Stimulated activated CD4-positive, alpha-beta T cell treated with anti-CD3 and anti-CD28 coated beads, TNF-alpha, amount 100 ng/mL, for 24 hours (primary cell): ENCODE data around the gene PIK3CG.

Experiments used
- DNase-seq, 3 experiments: peaks; one replicate each; pipeline ENCODE4 v3.0.0-alpha.2; 2020; ENCODE audit warnings: low read depth in 3 of 3

PIK3CG gene

DNA sequence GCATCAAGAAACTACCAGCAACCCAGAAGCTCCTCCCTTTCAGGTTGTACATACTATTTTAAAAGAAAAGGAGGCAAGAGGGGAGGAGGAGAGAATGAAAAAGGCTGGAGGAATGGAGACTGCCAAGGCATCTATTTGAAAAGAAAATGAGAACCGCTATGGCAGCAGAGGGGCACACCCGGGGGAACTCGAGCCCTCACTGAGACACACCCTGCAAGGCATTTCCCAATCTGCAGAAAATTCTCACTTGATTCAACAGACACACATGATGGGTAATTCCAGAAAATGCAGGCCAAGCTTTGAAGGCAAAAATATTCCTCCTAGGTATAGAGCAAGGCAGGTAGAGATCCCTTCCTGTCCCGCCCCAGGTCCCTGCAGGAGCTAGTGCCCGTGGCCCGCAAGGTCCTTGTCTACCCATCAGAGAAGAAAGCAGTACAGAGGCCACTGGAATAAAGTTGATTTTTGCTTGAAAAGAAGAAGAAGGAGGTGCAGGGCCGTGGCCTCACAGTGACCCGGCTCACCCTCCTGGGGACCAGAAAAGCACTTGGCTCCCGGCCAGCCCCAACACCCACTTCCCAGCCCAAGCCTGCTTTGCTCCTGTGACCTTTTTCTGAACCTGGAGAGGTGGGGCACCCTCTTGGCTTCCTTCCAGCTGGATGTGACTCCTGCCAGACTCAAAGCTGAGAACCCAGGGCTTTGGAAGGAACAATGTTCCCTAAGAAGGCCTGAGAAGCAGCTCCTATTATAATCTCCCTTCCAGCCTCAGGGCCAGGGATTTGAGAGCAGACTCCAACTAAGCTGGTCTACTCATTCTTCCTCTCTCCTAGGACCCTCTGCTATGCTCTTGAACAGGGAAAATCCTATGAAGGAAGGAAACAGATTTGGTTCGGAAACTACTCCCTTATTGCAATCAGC lies 6.2 kb upstream of the PIK3CG start:
- DNase-seq = no peak

DNA sequence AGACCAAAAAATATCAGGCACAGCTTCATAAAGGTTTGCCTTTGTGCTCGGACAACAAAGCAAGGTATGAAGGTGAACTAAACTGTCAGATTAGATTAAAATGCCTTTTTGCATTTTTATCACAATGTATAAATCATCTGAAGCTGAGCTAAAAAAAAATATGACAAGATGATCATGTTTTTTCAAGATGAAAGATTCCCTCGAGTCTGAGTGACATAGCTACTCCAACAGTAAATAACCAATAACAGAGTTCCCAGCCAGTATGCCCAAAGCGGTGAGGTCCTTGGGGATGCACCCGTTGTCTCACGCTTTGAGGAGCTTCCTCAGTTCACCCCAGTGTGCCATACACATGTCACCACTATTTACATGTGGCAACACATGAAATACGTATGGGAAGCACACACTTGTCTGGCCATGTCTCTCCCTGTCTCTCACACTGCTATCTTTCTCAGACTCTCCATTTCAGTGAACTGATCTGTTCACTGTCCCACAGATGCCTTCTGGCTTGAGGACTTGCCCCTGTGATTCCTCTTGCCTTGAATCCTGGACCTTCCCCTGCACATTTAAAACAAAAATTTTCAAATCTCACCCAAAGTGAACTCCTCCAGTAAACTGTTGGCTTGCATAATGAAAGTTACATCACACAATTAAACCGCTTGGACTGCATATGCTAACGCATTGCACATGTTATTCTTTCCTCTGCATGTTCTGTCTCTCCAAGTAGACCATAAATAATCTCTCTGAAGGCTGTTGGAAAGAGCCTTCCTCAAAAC lies 2.6 kb upstream of the PIK3CG start:
- no peak for DNase-seq

DNA sequence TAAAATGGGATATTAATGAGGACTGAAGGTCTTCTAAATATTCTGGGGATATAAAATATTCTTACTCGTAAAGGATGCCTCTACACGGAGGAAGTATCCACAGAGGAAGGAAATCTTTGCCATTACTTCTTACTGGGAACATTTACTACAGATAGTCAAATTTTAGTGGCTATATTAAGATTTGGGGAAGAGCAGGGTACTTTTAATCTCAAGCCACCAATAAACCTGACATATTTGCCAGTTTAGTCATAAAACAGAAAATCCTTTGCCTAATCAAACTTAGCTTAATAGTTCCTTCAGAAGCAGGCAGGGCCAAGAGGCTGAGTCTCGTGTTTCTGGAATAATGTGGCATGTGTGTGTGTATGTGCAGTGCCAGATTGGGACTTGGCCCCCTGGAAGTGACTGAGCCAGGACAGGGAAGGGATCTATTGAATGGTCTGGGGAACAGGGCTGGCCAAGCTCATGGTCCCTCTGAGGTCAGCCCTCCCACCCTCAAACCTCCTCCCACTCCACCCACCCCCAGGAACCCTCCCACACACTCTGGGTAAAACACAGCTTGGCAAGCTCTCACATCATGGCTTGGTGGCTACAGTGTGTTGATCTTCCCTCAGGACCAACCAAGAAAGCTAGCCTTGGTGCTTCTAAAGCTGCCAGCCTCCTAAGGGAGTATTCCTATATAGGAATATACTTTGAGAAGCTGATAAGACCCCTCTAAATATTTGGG lies 1.6 kb upstream of the PIK3CG start:
- no peak for DNase-seq

DNA sequence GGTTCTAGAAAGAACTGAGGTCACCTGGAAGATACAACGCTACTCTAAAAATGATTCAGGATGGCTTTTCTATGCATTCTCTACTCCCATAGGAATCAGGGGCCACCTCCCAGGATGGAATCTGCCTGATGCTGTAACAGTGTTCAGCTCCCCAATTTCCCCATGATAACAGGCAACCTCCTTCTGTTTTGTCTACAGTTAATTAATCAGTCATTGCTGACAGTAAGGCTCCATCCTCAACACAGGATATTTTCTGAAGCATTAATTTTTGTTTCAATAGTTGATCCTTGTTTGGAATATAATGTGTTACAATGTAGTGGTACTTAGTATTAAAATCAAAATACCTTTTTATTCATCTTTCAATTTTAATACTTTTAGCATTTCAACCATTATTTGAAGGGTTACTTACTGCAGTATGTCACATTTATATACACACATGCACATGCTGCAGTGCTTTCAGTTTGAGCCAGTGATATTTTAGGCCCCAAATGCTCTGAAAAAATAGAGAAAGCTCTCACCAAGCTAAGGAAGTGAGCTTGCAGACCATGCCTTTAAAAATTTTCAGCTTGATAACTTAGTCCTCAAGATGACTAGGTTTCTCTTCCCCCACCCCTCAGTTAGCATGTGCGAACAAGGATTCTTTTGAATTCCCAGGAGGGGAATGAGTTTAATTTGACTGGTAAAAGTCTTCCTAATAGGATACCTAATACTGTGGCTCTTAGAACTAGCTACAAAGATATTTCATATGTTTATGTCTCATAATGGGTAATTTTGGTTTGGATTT lies 592 bp upstream of the PIK3CG start:
- no peak for DNase-seq

DNA sequence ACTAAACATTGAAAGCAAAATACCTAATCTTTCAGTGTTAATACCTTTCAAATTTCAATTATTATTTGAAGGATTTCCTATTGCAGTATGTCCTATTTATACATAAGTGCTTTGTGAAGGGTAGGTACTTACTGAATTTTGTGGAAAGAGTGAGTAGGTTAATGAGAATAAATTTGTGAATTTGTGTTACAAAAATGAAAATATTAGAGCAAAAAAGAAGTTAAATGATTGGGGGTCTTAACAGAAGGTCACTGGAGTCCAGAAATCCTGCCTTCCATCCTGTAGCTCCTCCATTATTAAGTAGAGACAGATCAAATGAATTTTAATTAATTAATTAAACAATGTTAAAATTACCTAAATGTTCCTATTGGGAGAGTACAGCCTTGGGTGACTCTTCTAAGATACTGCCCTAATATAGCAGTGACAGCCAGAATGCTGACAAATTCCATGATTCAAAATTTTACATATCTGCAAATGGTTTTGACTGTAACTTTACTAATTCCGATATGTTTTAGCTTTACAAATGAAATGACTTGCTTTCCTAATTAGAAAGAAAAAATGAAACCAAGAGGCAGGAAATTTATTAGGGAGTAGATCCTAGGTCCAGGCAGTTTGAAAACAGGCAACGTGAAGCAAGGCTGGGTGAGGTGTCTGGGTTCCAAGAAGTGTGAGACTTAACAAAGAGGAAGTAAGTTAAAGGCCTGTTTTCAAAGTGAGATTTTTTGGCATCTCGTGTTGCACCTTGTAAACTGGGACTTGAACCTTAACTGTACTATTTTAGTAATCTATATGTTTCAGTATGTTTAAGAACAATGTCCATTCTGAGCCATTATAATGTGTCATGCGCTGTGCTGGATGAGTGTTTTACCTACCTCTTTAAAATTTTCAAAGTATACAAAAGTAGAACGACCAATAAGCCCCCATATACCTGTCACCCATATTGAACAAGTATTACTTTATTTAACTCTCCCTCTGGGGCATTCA lies 1.5 kb downstream of the PIK3CG start:
- DNase-seq = no peak

DNA sequence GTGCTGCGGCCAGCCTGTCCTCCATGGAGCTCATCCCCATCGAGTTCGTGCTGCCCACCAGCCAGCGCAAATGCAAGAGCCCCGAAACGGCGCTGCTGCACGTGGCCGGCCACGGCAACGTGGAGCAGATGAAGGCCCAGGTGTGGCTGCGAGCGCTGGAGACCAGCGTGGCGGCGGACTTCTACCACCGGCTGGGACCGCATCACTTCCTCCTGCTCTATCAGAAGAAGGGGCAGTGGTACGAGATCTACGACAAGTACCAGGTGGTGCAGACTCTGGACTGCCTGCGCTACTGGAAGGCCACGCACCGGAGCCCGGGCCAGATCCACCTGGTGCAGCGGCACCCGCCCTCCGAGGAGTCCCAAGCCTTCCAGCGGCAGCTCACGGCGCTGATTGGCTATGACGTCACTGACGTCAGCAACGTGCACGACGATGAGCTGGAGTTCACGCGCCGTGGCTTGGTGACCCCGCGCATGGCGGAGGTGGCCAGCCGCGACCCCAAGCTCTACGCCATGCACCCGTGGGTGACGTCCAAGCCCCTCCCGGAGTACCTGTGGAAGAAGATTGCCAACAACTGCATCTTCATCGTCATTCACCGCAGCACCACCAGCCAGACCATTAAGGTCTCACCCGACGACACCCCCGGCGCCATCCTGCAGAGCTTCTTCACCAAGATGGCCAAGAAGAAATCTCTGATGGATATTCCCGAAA lies 2.7 kb downstream of the PIK3CG start:
- no peak for DNase-seq

DNA sequence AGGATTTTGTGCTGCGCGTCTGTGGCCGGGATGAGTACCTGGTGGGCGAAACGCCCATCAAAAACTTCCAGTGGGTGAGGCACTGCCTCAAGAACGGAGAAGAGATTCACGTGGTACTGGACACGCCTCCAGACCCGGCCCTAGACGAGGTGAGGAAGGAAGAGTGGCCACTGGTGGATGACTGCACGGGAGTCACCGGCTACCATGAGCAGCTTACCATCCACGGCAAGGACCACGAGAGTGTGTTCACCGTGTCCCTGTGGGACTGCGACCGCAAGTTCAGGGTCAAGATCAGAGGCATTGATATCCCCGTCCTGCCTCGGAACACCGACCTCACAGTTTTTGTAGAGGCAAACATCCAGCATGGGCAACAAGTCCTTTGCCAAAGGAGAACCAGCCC lies 3.3 kb downstream of the PIK3CG start:
- DNase-seq = no peak

DNA sequence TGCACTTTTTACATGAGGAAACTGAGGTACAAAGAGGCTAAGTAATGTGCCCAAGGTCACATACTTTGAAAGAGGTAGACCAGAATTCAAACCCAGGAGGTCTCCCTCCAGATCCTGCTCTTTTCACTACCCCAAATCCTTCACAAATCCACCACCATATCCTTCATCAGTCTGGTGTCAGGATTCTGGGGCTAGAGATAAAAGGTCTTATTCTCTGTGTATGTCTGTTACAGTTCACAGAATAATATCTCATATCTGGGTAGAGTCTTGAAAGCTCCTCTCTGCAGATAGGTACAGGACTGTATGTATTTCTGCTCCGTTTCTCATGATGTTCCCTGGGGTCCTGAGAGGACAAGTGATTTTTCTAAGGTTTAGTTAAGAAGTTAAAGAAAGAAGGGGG lies 4.9 kb downstream of the PIK3CG start:
- DNase-seq = no peak

DNA sequence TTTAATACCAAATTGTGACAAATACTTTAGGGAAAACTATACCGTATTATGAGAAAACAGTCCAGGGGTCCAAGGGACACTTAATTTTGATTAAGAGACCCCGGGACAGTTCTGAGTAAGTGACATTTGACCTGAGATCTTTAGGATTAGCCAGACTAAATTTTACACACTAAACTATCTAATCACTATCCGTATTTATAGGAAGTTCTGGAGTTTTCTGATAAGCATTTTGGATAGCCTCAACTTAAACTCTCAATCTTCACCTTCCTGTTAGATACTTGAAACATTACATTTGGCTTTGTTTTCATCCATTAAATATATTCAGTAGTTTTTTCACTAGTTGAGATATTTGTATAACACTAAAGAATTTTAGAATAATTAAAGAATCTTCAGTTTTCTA lies 5.4 kb downstream of the PIK3CG start:
- DNase-seq = no peak

DNA sequence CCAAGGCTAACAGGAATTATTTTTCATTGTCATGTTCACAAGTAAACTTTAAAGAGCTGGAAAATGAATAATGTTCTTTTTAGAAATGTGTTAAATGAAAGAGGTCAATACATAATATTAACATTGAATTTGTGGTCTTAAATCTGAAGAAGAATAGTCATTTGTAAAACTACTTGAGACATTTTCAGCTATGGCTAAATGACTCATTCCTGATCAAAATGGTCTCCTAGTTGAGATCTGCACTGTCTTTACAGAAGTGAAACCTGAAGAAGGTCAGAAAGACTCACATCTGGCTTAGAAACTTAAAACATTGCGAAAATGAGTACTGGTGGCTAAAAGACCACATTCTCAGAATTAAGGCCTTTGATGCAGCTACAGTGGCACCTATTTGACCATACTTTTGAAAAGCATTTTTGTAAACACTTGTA lies 5.9 kb downstream of the PIK3CG start:
- no peak for DNase-seq

DNA sequence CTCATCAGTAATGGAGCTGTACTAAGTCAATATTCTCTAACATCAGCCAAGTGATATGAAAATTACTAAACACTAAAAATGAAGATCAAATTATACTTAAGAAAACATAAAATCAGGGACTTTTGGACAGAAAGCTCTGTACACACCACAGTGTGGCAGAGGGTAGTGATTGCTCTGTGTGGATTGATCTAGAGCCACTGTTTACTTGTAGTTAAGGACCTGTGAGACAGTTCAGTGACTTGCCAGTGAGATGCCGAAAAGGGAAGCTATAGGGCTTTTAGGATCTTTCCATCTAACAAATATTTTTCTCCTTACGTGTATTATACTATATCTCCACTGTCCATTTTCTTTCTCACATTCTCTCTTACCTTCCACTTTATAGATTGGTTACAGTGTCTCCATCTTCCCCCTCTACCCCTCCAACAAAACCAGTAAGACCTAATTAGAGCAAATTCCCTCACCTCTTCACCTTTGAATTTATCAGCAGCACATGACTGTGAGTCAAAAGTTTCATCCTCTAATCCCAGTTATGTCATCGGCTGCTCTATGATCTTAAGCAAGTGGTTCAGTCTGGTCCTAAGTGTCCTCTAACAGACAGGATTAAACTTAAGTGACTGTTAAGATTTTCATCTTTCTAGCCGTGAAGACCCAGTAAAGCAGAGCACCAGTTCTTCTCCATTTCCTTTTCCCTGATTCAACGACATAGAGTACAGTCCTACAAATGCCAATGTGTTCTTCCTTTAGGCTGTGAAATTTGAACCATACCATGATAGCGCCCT lies 6.9 kb downstream of the PIK3CG start:
- DNase-seq = no peak

DNA sequence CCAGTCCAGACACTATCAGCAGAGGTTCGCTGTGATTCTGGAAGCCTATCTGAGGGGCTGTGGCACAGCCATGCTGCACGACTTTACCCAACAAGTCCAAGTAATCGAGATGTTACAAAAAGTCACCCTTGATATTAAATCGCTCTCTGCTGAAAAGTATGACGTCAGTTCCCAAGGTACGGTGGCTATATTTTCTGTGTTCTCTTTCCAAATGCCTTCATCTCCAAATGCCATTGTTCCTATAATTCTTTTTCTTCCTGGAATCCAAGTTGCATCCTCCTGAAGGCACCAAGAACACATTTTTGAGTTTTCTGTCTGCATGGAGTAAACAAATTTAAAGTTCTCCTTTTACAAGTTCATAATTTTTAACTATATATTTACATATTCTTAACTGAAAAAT lies 7.7 kb downstream of the PIK3CG start:
- no peak for DNase-seq

DNA sequence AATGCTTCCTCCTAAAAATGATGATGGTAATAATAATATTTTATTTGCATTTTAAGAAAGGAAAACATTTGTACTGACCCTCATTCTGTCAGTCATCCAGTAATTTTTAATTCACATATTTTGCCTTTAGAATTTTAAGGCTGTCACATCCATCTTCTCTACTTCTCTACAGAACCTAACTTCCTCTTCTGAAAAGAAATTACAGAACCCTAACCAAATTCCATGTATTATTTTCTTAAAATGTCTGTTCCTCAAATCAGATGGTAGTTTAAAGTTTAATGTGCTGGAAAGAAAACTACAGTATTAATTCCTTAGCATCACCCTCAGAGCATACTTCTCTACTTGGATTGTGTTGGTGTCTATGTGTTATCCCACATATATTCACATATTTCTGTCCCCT lies 9.0 kb downstream of the PIK3CG start:
- no peak for DNase-seq

DNA sequence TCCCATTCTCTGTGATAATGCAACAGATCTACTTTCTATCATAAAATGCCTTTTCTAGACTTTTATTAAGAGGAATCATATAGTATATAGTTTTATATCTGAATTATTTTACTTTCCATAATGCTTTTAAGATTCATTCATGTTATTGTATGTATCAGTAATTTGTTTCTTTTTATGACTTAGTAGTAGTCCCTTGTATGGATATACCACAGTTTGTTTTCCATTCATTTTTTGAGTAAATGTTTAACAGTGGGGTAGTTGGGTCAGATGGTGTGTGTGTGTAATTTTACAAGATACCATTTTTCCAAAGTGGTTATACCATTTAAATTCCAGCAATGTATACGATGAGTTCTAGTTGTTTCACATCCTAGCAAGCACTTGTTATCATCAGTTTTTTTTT lies 10.4 kb downstream of the PIK3CG start:
- DNase-seq = no peak

DNA sequence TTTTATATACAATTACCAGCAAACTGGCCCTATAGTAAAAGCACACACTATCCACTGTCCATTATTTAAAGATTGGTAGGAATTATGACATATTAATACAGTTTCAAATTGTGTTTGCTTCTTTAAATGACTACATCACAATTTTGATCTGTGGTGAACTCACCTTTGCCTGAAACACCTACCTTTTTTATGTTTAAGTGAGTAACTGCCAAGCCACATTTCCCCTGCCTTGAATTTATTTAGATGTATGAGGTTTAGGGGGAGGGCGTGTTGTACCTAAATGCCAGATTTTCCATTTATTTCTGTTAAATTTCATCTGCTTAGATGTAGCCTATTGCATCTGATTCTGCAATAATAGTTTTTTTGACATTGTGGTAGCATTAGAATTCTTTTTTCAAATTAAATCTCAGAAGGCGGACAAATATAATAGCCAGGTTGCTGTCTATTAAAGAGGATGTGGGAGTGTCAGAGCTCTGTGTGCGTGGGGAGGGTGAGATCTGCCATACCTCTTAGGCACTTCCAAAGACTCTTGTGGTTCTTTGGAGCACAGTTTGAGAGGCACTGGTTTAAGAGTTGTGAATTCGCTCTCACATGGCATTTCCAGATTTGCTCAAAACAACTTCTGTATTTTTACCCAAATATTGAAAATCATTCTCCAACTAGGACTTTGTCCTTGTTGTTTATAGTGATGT lies 13.8 kb downstream of the PIK3CG start:
- DNase-seq = no peak

DNA sequence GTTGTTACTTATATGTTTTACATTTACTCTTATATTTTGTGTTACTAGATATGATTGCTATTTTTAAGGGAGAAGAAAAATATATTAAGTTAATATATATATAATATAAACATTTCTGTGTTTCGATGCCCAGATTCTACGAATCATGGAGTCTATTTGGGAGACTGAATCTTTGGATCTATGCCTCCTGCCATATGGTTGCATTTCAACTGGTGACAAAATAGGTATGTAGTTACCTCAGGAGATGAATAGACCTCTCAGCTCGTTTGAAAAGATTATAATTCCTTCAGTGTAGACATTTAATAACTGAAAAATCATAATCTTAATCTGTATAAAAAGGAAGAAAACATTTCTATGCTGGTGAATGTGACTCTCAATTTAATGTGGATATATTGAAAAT lies 16.9 kb downstream of the PIK3CG start:
- no peak for DNase-seq

DNA sequence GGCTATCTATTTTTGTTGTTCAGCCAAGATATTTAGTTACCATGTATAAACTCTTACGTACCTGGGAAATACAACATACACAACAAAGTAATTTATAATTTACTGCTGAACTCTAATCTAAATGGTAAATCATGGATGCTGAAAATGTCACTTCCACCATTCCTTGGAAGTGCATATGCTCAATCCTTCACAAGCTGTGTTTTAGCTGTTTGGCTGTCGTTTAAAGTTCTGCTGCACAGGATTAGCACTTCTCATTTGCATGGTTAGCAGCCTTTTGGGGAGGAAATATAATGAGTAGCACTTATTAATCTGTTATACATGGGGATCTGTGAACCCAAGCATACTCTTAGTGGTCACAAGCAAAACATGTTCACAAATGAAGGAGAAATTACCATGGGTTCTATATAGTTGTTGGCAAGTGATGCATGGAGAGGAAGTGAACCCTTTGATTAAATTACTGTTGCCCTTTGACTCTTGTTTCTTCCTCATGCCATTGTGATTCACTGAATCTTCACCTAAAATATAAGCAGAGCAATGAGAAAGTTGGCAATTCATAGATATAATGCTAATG lies 18.5 kb downstream of the PIK3CG start:
- DNase-seq = no peak

DNA sequence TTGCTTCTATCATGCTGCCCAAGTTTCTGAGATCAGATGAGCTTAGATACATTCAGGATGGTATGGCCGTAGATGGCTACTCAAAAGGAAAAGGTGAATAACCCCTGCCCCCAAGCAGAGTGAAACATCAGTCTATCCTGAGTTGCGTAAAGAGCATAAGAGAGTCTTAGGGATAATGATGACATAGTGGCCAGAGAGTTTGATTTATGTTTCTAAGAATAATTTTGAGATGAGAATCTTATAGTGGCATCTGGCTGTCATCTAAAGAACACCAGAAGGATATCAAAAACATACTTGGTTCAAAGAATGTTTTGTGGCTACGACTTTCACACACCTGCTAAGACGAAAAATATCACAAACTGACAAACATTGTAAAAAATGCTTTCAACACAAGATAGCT lies 20.6 kb downstream of the PIK3CG start:
- no peak for DNase-seq
